Skeletal muscle tissue (tissue), 4 donors: Measurements from ENCODE around the gene ITIH4. TPM values are rescaled to one million over a fixed set of nuclear protein-coding genes. Genes with fewer than 3 reads are reported as not detected.

ENCODE experiments used
- H3K27ac ChIP-seq: one replicate; pipeline ENCODE4 v1.7.0; 2013; ENCODE audit warnings: mild to moderate bottlenecking, low read depth, low read length, inconsistent platforms
- H3K27me3 ChIP-seq, 3 donors: one replicate each; pipeline ENCODE4 v1.7.0; 2013; ENCODE audit warnings: low read length in 3 of 3; ENCODE audit not compliant: control insufficient read depth in 3 of 3, insufficient read depth in 3 of 3
- H3K36me3 ChIP-seq, 3 donors: one replicate each; pipeline ENCODE4 v1.7.0; 2013; ENCODE audit warnings: low read length in 3 of 3; ENCODE audit not compliant: control insufficient read depth in 3 of 3, insufficient read depth in 3 of 3
- H3K4me1 ChIP-seq, 3 donors: one replicate each; pipeline ENCODE4 v1.7.0; 2013; ENCODE audit warnings: low read length in 3 of 3, mild to moderate bottlenecking in 3 of 3; ENCODE audit not compliant: control insufficient read depth in 3 of 3, insufficient read depth in 3 of 3
- H3K4me3 ChIP-seq, 3 donors: one replicate each; pipeline ENCODE4 v1.7.0; 2013; ENCODE audit warnings: low read length in 3 of 3
- H3K9ac ChIP-seq, 3 donors: one replicate each; pipeline ENCODE4 v1.7.0; 2013; ENCODE audit warnings: low read length in 3 of 3, mild to moderate bottlenecking in 3 of 3, moderate library complexity in 2 of 3, low read depth in 1 of 3
- H3K9me3 ChIP-seq, 3 donors: one replicate each; pipeline ENCODE4 v1.7.0; 2013; ENCODE audit warnings: low read length in 3 of 3; ENCODE audit not compliant: control insufficient read depth in 3 of 3
- total RNA-seq: library from RNA; depleted of rRNA; stranded (reverse); fragments of >200 nt; gene quantifications from one replicate; pipeline ENCODE4 v1.2.3, GENCODE V29; 2014
- donor health status: Osteomylitis.

The ITIH4 gene
- total RNA-seq, 1 donor from 2014 or later = 4.2 TPM

DNA sequence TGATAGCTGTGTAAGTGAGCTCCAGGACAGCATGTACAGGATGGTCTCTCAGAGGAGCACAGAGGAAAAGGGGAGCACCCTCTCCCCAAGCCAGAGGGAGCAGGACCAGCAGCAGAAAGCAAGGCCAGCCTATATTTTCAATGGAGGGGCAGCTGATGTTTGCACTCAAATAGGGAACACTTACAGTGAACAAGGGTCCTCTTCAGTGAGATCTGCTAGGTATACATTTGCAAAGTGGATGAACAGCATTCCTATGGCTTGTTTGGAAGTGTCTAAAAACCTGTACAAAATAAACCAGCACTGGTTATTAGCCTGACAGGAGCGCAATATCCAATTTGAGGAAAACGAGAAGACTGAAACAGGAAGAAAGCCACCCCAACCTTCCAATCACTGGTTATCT lies 21.9 kb upstream of the ITIH4 start:
- Histone ChIP-seq H3K4me3 (no peak overlapping the region), H3K4me1 (peaks cover 17 to 33% (median 31%) of the 10 kb centered on the region in 3 donors), H3K9ac (no peak overlapping the region), H3K27me3 (no peaks in the 10 kb centered on the region), H3K27ac (no peak overlapping the region), H3K9me3 (no peaks in the 10 kb centered on the region), H3K36me3 (peaks cover 27 to 45% (median 38%) of the 10 kb centered on the region in 3 donors)

DNA sequence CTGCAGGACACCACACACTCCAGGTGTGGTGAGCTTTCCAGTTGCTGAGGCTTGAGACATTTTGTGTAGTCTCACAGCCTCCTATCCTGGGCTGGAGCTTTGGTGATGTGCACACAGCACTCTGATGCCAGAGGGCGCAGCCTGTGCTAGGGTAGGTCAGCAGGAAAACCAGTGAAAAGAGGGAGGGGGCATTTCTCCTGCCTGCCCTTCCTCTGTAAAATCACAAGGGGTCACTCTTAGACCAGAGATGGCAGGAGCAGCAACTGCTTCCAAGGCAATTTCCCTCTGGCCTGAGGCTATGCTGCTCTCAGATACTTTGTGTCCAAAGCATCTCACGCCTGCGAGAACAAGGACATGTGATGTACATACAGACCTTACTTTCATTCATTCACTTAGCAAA lies 20.9 kb upstream of the ITIH4 start:
- no peak overlapping the region for H3K4me3 ChIP-seq
- no peaks in the 10 kb centered on the region for H3K9me3 ChIP-seq
- H3K36me3 ChIP-seq = peaks cover 27 to 41% (median 38%) of the 10 kb centered on the region in 3 donors
- peak overlapping the region in 2 of 3 donors; percentile 12 to 57 for H3K9ac ChIP-seq
- H3K27me3 ChIP-seq = no peaks in the 10 kb centered on the region
- H3K27ac ChIP-seq = no peak overlapping the region
- H3K4me1 ChIP-seq = peaks cover 21 to 43% (median 40%) of the 10 kb centered on the region in 3 donors

DNA sequence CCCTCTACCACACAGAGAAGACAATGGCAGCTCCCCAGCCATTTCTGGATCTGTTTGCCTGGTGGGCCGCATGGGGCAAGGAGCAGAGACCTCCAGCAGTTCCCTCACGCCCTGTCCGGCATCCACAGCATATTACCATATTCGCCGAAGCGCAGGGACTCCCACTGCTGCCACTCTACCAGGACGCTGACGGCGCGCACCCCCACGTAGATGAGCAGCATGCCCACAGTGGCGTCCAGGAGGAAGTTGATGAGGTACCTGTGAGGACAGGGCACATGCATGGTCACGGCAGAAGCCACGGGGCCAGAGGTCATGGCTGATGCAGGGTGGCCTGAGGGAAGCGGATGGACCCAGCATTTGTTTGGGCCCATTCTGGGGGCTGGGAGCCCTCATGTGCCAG lies 19.2 kb upstream of the ITIH4 start:
- peaks cover 34 to 60% (median 55%) of the 10 kb centered on the region in 3 donors for H3K4me1 ChIP-seq
- H3K27me3 ChIP-seq = no peaks in the 10 kb centered on the region
- H3K4me3 ChIP-seq = no peak overlapping the region
- H3K9ac ChIP-seq = peak overlapping the region; percentile 15 to 74 (median 45)
- no peaks in the 10 kb centered on the region for H3K9me3 ChIP-seq
- H3K27ac ChIP-seq = peak overlapping the region; percentile 97
- H3K36me3 ChIP-seq = peaks cover 20 to 39% (median 38%) of the 10 kb centered on the region in 3 donors

- Histone ChIP-seq H3K36me3 (peaks cover 20 to 34% (median 31%) of the 10 kb centered on the region in 3 donors), H3K27ac (peak overlapping the region; percentile 97), H3K27me3 (no peaks in the 10 kb centered on the region), H3K9me3 (no peaks in the 10 kb centered on the region), H3K4me3 (peak overlapping the region in 2 of 3 donors; percentile 7 to 19), H3K4me1 (peaks cover 45 to 70% (median 66%) of the 10 kb centered on the region in 3 donors), H3K9ac (peak overlapping the region; percentile 28 to 74 (median 60))
These were observed 18.1 kb upstream of the ITIH4 start for GRCh38 chr3:52848617-52849016.

DNA sequence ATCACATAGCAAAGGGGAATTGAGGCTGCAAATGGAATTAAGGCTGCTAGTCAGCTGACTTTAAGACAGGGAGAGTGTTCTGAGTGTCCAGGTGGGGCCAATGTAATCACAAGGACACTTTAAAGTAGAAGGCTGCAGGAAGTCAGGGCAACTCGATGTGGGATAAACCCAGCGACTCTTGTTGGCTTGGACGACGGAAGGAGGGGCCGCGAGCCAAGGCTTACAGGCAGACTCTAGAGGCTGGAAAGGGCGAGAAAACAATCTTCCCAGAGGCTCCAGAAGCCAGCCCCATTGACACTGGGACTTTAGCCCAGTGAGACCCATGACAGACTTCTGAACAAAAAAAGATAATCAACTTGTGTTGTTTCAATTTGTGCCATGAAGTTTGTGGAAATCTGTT lies 17.3 kb upstream of the ITIH4 start:
- Histone ChIP-seq H3K9me3 (no peaks in the 10 kb centered on the region), H3K27ac (peak overlapping the region; percentile 97), H3K27me3 (no peaks in the 10 kb centered on the region), H3K4me3 (no peak overlapping the region), H3K9ac (peak overlapping the region in 1 of 3 donors; percentile 45), H3K36me3 (peaks cover 20 to 31% (median 30%) of the 10 kb centered on the region in 3 donors), H3K4me1 (peaks cover 53 to 79% (median 74%) of the 10 kb centered on the region in 3 donors)

- Histone ChIP-seq H3K27ac (peak overlapping the region; percentile 97), H3K9ac (no peak overlapping the region), H3K36me3 (peaks cover 15 to 32% (median 26%) of the 10 kb centered on the region in 3 donors), H3K27me3 (no peaks in the 10 kb centered on the region), H3K9me3 (no peaks in the 10 kb centered on the region), H3K4me3 (no peak overlapping the region), H3K4me1 (peaks cover 58 to 84% (median 79%) of the 10 kb centered on the region in 3 donors)
These were observed 16.8 kb upstream of the ITIH4 start for GRCh38 chr3:52847241-52847640.

GRCh38 chr3:52846432-52846965 lies 16.0 kb upstream of the ITIH4 start:
- peaks cover 11 to 30% (median 20%) of the 10 kb centered on the region in 3 donors for H3K36me3 ChIP-seq
- H3K9ac ChIP-seq = peak overlapping the region in 2 of 3 donors; percentile 7 to 34
- H3K4me3 ChIP-seq = peak overlapping the region in 1 of 3 donors; percentile 10
- H3K27ac ChIP-seq = peak overlapping the region; percentile 97
- H3K9me3 ChIP-seq = no peaks in the 10 kb centered on the region
- H3K27me3 ChIP-seq = no peaks in the 10 kb centered on the region
- peaks cover 66 to 91% (median 87%) of the 10 kb centered on the region in 3 donors for H3K4me1 ChIP-seq

DNA sequence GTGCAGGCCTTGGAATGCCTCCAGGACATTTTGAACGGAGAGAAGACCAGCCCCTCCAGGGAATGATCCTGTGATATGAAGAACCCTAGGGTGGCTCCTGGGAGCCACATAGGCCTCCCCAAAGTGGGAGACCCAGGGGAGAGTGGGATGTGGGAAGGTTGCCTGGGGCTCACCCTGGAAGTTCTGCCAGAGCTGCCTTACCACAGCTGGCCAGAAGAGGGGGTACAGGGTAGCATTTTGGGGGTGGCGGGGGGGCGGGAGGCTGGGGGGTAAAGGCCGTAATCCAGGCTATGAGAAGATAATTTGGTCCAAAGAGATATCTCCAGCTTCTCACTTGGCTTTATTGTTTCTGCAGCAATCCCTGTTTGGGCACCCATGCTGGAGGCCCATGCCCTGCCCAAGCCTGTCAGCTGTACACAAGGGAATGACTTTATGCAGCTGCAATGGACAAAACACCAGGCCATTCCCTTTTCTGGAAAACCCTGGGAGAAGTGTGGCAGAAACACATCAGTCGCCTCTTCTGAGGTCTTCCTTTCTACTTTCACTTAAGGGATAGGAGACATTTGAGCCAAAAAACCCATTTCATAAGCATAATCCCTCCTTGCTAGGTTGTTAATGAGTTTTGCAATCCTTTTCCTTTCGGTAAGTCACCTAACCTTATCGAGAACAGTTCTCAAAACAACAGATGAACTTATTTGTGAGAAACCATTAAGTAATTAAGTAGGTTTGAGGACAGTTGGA lies 15.4 kb upstream of the ITIH4 start:
- peaks cover 9 to 29% (median 18%) of the 10 kb centered on the region in 3 donors for H3K36me3 ChIP-seq

DNA sequence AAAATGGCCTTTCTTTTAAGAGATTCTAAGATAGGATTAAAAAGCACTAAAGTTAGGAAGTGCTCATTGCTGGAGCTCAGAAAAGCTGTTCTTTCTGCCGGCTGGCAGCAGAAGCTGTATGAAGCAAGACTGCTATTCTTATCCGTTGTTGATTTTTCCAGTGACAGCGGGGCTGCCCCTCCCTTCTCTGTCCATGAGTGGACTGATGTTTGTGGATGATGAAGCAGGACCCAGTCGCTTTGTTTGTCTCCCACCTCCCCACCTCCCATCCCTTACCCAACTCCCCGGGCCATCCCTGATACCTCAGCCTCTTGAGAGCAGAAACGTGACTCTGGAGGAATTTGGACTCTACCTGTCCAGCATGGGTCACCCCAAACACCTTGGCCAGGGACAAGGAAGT lies 14.7 kb upstream of the ITIH4 start:
- peak overlapping the region; percentile 97 for H3K27ac ChIP-seq
- H3K4me1 ChIP-seq = peaks cover 77 to 98% (median 95%) of the 10 kb centered on the region in 3 donors
- peak overlapping the region; percentile 61 to 74 (median 64) for H3K9ac ChIP-seq
- peak overlapping the region; percentile 45 to 54 (median 49) for H3K4me3 ChIP-seq
- H3K36me3 ChIP-seq = peaks cover 10 to 29% (median 19%) of the 10 kb centered on the region in 3 donors
- no peaks in the 10 kb centered on the region for H3K27me3 ChIP-seq
- H3K9me3 ChIP-seq = no peaks in the 10 kb centered on the region

More for the DNA sequence above, 15.4 kb upstream of the ITIH4 start:
- Histone ChIP-seq H3K27me3 (no peaks in the 10 kb centered on the region), H3K9me3 (no peaks in the 10 kb centered on the region), H3K4me3 (peak overlapping the region; percentile 45 to 54 (median 49)), H3K4me1 (peaks cover 72 to 92% (median 88%) of the 10 kb centered on the region in 3 donors), H3K27ac (peak overlapping the region; percentile 97), H3K9ac (peak overlapping the region; percentile 7 to 74 (median 61))
